ENCODE data around the gene CCNY.

CCNY gene

DNA sequence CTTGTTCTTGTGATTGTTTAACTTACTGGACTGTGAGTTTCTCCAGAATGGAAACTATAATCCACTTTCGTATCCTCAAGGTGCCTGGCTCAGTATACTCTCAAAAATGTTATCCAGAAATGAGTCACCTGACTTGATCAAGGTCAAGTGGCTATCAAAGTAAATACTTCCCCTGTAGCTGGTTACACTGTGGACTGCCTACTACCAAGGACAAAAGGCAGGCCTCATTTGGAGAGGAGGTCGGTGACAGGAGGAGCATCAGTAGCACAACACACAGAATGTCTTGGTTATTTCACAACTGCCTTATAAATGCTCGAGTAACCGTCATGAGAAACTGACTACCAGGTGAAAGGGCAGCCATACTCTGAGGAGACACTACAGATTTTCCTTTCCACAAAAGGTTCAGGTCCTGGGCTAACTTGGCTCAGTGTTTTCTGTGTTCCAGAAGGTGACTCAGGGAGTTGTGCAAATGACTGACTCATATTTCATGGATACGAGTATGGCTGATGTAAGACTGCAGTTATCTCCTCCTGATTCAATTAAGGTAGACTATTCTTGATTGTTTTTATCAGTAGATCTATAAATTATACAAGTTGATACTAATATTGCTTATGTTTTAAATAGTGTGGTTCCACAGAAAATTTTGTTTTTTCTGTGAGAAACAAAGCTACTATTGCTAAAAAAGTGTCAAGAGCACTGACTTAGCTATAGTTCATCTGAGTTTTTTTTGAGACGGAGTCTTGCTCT is 4.2 kb upstream of the CCNY start:
- H3K4me3 ChIP-seq (replicated peaks in 1 of 2; ENCODE audit: low read depth in 2 of 2, low read length in 2 of 2): no peak overlapping the region
- TF ChIP-seq CTCF (IDR thresholded peaks at IDR 0.05; ENCODE audit: low read depth, low read length): no peak
- DNase-seq (ENCODE audit: low read depth in 2 of 2): peak; percentile 86 to 97

GRCh38 chr10:35334297-35334696 is 2.0 kb upstream of the CCNY start:
- H3K4me3 ChIP-seq (replicated peaks in 1 of 2; ENCODE audit: low read depth in 2 of 2, low read length in 2 of 2): no peak overlapping the region
- no peak for DNase-seq (ENCODE audit: low read depth in 2 of 2)
- no peak for TF ChIP-seq CTCF (IDR thresholded peaks at IDR 0.05; ENCODE audit: low read depth, low read length)

GRCh38 chr10:35335133-35336083 is 901 bp upstream of the CCNY start:
- peak overlapping the region; percentile 81 to 92 for H3K4me3 ChIP-seq (replicated peaks in 1 of 2; ENCODE audit: low read depth in 2 of 2, low read length in 2 of 2)
- TF ChIP-seq CTCF (IDR thresholded peaks at IDR 0.05; ENCODE audit: low read depth, low read length): no peak
- peak in 1 of 2 donors; percentile 36 for DNase-seq (ENCODE audit: low read depth in 2 of 2)

DNA sequence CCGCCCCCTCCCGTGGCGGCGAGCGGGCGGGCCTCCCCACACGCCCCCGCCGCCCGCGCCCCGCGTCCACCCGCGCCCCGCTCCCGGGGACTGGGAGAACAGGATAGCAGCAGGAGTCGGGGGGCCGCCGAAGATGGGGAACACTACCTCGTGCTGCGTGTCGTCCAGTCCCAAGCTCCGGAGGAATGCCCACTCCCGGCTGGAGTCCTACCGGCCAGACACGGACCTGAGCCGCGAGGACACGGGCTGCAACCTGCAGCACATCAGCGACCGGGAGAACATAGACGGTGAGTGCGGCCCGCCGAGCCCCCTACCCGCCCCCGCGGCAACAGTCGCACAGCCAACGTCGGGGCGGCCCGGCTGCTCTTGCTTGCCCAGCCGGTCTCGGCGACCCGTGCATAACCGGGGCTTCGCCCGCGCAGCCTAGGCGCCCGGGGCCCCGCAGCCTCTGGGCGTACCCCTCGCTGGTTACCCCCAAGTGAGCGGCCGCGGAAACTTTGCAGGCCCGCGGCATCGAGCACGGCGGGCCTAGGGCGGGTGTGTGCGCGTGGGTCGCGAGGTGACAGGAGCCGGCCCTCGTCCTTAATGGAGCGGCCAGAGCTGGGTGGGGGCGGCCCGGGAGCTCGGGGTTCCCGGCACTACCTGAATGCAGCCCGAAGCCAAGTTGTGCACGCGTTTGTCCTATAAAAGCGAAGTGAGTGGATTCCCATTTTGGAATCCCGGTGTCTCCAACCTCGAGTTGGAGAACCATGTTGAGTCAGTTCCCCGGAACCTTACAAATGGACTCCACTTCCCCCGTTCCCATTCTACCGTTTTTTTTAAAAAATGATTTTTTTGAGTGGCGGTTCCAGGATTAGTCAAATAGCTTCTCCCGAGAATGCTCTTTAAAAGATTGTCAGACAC is 863 bp downstream of the CCNY start:
- TF ChIP-seq CTCF (IDR thresholded peaks at IDR 0.05; ENCODE audit: low read depth, low read length): peak; percentile 2
- peak; percentile 29 for DNase-seq (ENCODE audit: low read depth in 2 of 2)
- H3K4me3 ChIP-seq (replicated peaks in 1 of 2; ENCODE audit: low read depth in 2 of 2, low read length in 2 of 2): peak overlapping the region; percentile 89 to 92

GRCh38 chr10:35339942-35340341 is 3.6 kb downstream of the CCNY start:
- H3K4me3 ChIP-seq (replicated peaks in 1 of 2; ENCODE audit: low read depth in 2 of 2, low read length in 2 of 2): no peak overlapping the region
- peak in 1 of 2 donors; percentile 53 for DNase-seq (ENCODE audit: low read depth in 2 of 2)

More at GRCh38 chr10:35339942-35340341, 3.6 kb downstream of the CCNY start:
- TF ChIP-seq CTCF (IDR thresholded peaks at IDR 0.05; ENCODE audit: low read depth, low read length): no peak
